Trophoblast cell (in vitro differentiated cells and primary cell): ENCODE results near the gene BACE1-AS.

Experiments
- DNase-seq, 2 donors: peaks; one replicate each; pipeline ENCODE4 v3.0.0-alpha.2; 2016
- H2AFZ ChIP-seq: 2 replicates; pipeline ENCODE4 v1.6.1; 2013; ENCODE audit warnings: low read length, moderate library complexity, mild to moderate bottlenecking; ENCODE audit not compliant: insufficient read depth, poor library complexity
- H2AK5ac ChIP-seq: 2 replicates; pipeline ENCODE4 v1.6.1; 2013; ENCODE audit warnings: mild to moderate bottlenecking, low read length
- H2BK120ac ChIP-seq: 2 replicates; pipeline ENCODE4 v1.6.1; 2013; ENCODE audit warnings: low read length, mild to moderate bottlenecking, moderate library complexity; ENCODE audit not compliant: insufficient read depth, poor library complexity
- H2BK12ac ChIP-seq: 2 replicates; pipeline ENCODE4 v1.6.1; 2013; ENCODE audit warnings: mild to moderate bottlenecking, low read length, moderate library complexity
- H2BK5ac ChIP-seq: 2 replicates; pipeline ENCODE4 v1.6.1; 2013; ENCODE audit warnings: low read length, low read depth, moderate library complexity, mild to moderate bottlenecking; ENCODE audit not compliant: poor library complexity
- H3K14ac ChIP-seq: 2 replicates; pipeline ENCODE4 v1.6.1; 2013; ENCODE audit warnings: mild to moderate bottlenecking, low read length
- H3K18ac ChIP-seq: 2 replicates; pipeline ENCODE4 v1.6.1; 2013; ENCODE audit warnings: mild to moderate bottlenecking, low read length
- H3K23ac ChIP-seq: 2 replicates; pipeline ENCODE4 v1.6.1; 2013; ENCODE audit warnings: low read length
- H3K27ac ChIP-seq: 2 replicates; pipeline ENCODE4 v1.5.1; 2013; ENCODE audit warnings: low read depth, mild to moderate bottlenecking, inconsistent platforms, low read length, moderate library complexity
- H3K27me3 ChIP-seq: 2 replicates; pipeline ENCODE4 v1.6.1; 2013; ENCODE audit warnings: inconsistent platforms, mild to moderate bottlenecking, low read length, moderate library complexity; ENCODE audit not compliant: insufficient read depth
- H3K36me3 ChIP-seq, 2 experiments: 1 replicate in 1 of 2; 2 replicates in 1 of 2; pipeline ENCODE4 v1.6.1; 2013; ENCODE audit warnings: low read length in 2 of 2, mild to moderate bottlenecking in 2 of 2, moderate library complexity in 1 of 2; ENCODE audit not compliant: insufficient read depth in 2 of 2, control insufficient read depth in 1 of 2
- H3K4ac ChIP-seq: 2 replicates; pipeline ENCODE4 v1.6.1; 2013; ENCODE audit warnings: low read depth, mild to moderate bottlenecking, low read length, moderate library complexity
- H3K4me1 ChIP-seq, 2 experiments: 1 replicate in 1 of 2; 2 replicates in 1 of 2; pipeline ENCODE4 v1.6.1; 2013; ENCODE audit warnings: low read length in 2 of 2, mild to moderate bottlenecking in 2 of 2, moderate library complexity in 1 of 2; ENCODE audit not compliant: insufficient read depth in 2 of 2, control insufficient read depth in 1 of 2
- H3K4me2 ChIP-seq: 2 replicates; pipeline ENCODE4 v1.6.1; 2013; ENCODE audit warnings: inconsistent platforms, mild to moderate bottlenecking, low read length, moderate library complexity
- H3K4me3 ChIP-seq: 2 replicates; pipeline ENCODE4 v1.5.1; 2013; ENCODE audit warnings: mild to moderate bottlenecking, low read depth, low read length, inconsistent platforms
- H3K79me1 ChIP-seq: one replicate; pipeline ENCODE4 v1.6.1; 2013; ENCODE audit warnings: low read length
- H3K79me2 ChIP-seq: 2 replicates; pipeline ENCODE4 v1.6.1; 2013; ENCODE audit warnings: low read length, mild to moderate bottlenecking; ENCODE audit not compliant: control insufficient read depth, insufficient read depth, poor library complexity
- H3K9ac ChIP-seq: 2 replicates; pipeline ENCODE4 v1.6.1; 2013; ENCODE audit warnings: mild to moderate bottlenecking, low read length
- H3K9me3 ChIP-seq: 2 replicates; pipeline ENCODE4 v1.6.1; 2013; ENCODE audit warnings: low read depth, mild to moderate bottlenecking, control low read depth, inconsistent platforms, low read length; ENCODE audit not compliant: insufficient read depth
- H4K12ac ChIP-seq: 2 replicates; pipeline ENCODE4 v1.6.1; 2013; ENCODE audit warnings: low read depth, mild to moderate bottlenecking, low read length, moderate library complexity
- H4K8ac ChIP-seq: 2 replicates; pipeline ENCODE4 v1.6.1; 2013; ENCODE audit warnings: low read depth, mild to moderate bottlenecking, low read length, moderate library complexity
- H4K91ac ChIP-seq: one replicate; pipeline ENCODE4 v1.6.1; 2013; ENCODE audit warnings: low read depth, mild to moderate bottlenecking, low read length, moderate library complexity
- WGBS: extraction: QIAGEN DNeasy Blood & Tissue Kit; methylation state at CpG from one replicate; pipeline ENCODE4 v1.1.7; 2013; ENCODE audit warnings: missing lambda C conversion rate; ENCODE audit not compliant: insufficient read length, insufficient coverage; ENCODE audit errors: extremely low coverage; 5-methylcytosine and 5-hydroxymethylcytosine counted together

Gene BACE1-AS

DNA sequence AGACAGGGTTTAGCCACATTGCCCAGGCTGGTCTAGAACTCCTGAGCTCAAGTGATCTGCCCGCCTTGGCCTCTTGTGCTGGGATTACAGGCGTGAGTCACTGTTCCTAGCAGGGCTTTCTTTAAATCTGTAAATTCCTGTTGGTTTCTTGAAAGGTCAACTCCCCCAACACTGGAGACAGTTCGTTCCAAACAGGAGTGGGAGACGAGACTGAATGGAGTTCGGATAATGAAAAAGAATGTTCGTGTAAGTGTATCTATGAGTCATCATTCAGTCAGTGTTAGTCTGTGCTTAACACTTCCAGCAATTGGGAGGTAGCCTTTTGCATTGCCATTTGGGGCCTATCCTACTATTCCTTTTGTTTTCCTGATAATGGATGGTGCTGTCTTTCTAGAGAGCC is 10.0 kb upstream of the BACE1-AS start:
- H4K91ac ChIP-seq = no peak overlapping the region
- peak; percentile 9 to 17 for DNase-seq
- no peak overlapping the region for H3K18ac ChIP-seq
- no peak overlapping the region for H3K4me2 ChIP-seq
- H2AFZ ChIP-seq = no peak overlapping the region
- H3K14ac ChIP-seq = no peak overlapping the region
- H2BK5ac ChIP-seq = no peak overlapping the region
- peaks cover 9 to 16% of the 10 kb centered on the region in 2 experiments for H3K36me3 ChIP-seq
- H2AK5ac ChIP-seq = no peak overlapping the region
- H3K9me3 ChIP-seq = no peaks in the 10 kb centered on the region
- H3K4me3 ChIP-seq = no peak overlapping the region
- no peak overlapping the region for H2BK12ac ChIP-seq
- no peak overlapping the region for H4K12ac ChIP-seq
- no peaks in the 10 kb centered on the region for H3K79me1 ChIP-seq
- WGBS = no CpG with 5 or more reads among the region's 6 CpGs
- H3K79me2 ChIP-seq = no peaks in the 10 kb centered on the region
- no peak overlapping the region for H3K23ac ChIP-seq
- H3K4ac ChIP-seq = no peak overlapping the region
- no peaks in the 10 kb centered on the region for H3K27me3 ChIP-seq
- H3K4me1 ChIP-seq = peaks cover 11 to 13% of the 10 kb centered on the region in 2 experiments
- no peak overlapping the region for H2BK120ac ChIP-seq
- no peak overlapping the region for H4K8ac ChIP-seq
- no peak overlapping the region for H3K9ac ChIP-seq
- H3K27ac ChIP-seq = peak overlapping the region; percentile 72

DNA sequence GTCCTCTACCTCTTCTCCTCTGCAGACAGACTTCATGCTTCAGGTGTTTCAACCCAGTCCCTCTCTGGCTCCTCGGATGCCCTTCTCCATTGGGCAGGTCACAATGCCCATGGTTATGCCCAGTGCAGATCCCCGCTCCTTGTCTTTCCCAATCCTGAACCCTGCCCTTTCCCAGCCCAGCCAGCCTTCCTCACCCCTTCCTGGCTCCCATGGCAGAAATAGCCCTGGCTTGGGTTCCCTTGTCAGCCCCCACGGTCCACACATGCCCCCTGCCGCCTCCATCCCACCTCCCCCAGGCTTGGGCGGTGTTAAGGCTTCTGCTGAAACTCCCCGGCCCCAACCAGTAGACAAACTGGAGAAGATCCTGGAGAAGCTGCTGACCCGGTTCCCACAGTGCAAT is 9.3 kb upstream of the BACE1-AS start:
- Histone ChIP-seq H3K23ac (no peak overlapping the region), H3K14ac (no peak overlapping the region), H4K12ac (no peak overlapping the region), H2BK12ac (peak overlapping the region; percentile 20), H3K4me2 (no peak overlapping the region), H3K27me3 (no peaks in the 10 kb centered on the region), H3K9me3 (no peaks in the 10 kb centered on the region), H2BK5ac (no peak overlapping the region), H3K36me3 (peaks cover 9 to 18% of the 10 kb centered on the region in 2 experiments), H3K4me1 (peaks cover 11 to 13% of the 10 kb centered on the region in 2 experiments), H3K79me2 (no peaks in the 10 kb centered on the region), H3K9ac (no peak overlapping the region), H4K91ac (peak overlapping the region; percentile 10), H2AK5ac (peak overlapping the region; percentile 60), H3K4ac (no peak overlapping the region), H3K27ac (peak overlapping the region; percentile 15), H3K79me1 (no peaks in the 10 kb centered on the region), H2BK120ac (peak overlapping the region; percentile 54), H2AFZ (no peak overlapping the region), H3K18ac (peak overlapping the region; percentile 26), H3K4me3 (no peak overlapping the region), H4K8ac (no peak overlapping the region)
- no CpG with 5 or more reads among the region's 7 CpGs for WGBS
- DNase-seq = no peak

DNA sequence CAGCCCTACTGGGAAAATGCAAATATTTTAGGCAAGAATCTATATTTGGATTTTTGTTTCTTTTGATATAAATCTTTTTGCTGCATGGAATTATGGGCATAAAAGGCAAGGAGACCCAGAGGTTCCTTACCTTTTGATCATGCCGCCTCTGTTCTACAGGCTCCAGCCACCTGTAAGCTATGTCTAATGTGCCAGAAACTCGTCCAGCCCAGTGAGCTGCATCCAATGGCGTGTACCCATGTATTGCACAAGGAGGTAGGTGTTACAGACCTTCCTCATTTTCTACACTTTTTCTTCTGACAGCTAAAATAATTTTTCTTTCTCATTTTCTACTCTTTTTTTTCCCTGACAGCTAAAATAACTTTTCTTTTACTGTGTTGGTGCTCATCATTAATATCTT is 8.2 kb upstream of the BACE1-AS start:
- Histone ChIP-seq H3K27me3 (no peaks in the 10 kb centered on the region), H3K18ac (no peak overlapping the region), H2AFZ (no peak overlapping the region), H4K8ac (no peak overlapping the region), H2BK120ac (no peak overlapping the region), H3K79me2 (no peaks in the 10 kb centered on the region), H3K36me3 (peaks cover 9 to 23% of the 10 kb centered on the region in 2 experiments), H2BK12ac (no peak overlapping the region), H4K12ac (no peak overlapping the region), H3K9ac (no peak overlapping the region), H3K14ac (no peak overlapping the region), H3K79me1 (no peaks in the 10 kb centered on the region), H3K4me1 (peaks cover 11 to 13% of the 10 kb centered on the region in 2 experiments), H2AK5ac (no peak overlapping the region), H3K9me3 (no peaks in the 10 kb centered on the region), H2BK5ac (no peak overlapping the region), H3K23ac (no peak overlapping the region), H4K91ac (no peak overlapping the region), H3K4me2 (no peak overlapping the region), H3K4ac (no peak overlapping the region), H3K27ac (no peak overlapping the region), H3K4me3 (no peak overlapping the region)
- WGBS = no CpG with 5 or more reads among the region's 3 CpGs
- DNase-seq = no peak

DNA sequence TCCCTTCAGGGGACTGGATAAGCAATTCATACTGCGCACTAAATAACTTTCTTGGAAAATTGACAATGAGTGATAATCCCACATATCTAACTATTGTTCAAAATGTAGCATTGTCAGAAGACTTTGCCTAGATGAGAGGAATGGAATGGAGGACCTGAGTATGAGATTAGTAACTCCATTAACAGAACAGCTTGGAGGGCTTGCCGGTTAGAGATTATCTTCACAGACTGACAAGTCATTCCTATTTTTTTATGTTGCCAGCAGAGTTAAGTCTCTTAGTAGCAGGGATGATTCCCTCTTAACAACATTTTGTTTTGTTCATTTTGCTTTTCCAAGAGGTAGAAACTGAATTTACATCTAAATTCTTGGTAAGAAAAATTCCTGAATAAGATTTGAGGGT is 7.1 kb upstream of the BACE1-AS start:
- no peaks in the 10 kb centered on the region for H3K27me3 ChIP-seq
- H3K79me2 ChIP-seq = no peaks in the 10 kb centered on the region
- no peak overlapping the region for H2AK5ac ChIP-seq
- no peak for DNase-seq
- H3K36me3 ChIP-seq = peaks cover 11 to 25% of the 10 kb centered on the region in 2 experiments
- H4K8ac ChIP-seq = no peak overlapping the region
- H3K4me3 ChIP-seq = no peak overlapping the region
- no peak overlapping the region for H2AFZ ChIP-seq
- no peak overlapping the region for H3K4me2 ChIP-seq
- H2BK5ac ChIP-seq = no peak overlapping the region
- WGBS = no CpG with 5 or more reads among the region's 2 CpGs
- H3K9ac ChIP-seq = no peak overlapping the region
- H3K18ac ChIP-seq = no peak overlapping the region
- H3K9me3 ChIP-seq = no peaks in the 10 kb centered on the region
- H3K79me1 ChIP-seq = no peaks in the 10 kb centered on the region
- no peak overlapping the region for H3K4ac ChIP-seq
- no peak overlapping the region for H4K12ac ChIP-seq
- H3K14ac ChIP-seq = no peak overlapping the region
- H3K4me1 ChIP-seq = peaks cover 11% of the 10 kb centered on the region in 2 experiments
- no peak overlapping the region for H3K23ac ChIP-seq
- H4K91ac ChIP-seq = no peak overlapping the region
- H2BK120ac ChIP-seq = no peak overlapping the region
- H3K27ac ChIP-seq = no peak overlapping the region
- H2BK12ac ChIP-seq = no peak overlapping the region
